AG10803 (cell line): Measurements from ENCODE around the gene CD1E.

ENCODE experiments used
- DNase-seq: peaks from one replicate; pipeline ENCODE4 v3.0.0; 2010; ENCODE audit warnings: low read depth
- H3K4me3 ChIP-seq: 2 replicates; pipeline ENCODE4 v1.5.1; 2011; ENCODE audit warnings: mild to moderate bottlenecking, low read length, control low read depth
- CTCF ChIP-seq: conservative IDR thresholded peaks from 2 replicates; pipeline ENCODE4 v1.5.1; 2011; ENCODE audit warnings: mild to moderate bottlenecking, low read length, control low read depth, inconsistent platforms

The CD1E gene

GRCh38 chr1:158391099-158391498 lies 37.4 kb downstream of the CD1E start:
- TF ChIP-seq CTCF = no peak
- H3K4me3 ChIP-seq = no peak overlapping the region
- DNase-seq = no peak

- no peak for DNase-seq
- no peak for TF ChIP-seq CTCF
- no peak overlapping the region for H3K4me3 ChIP-seq
Observed at GRCh38 chr1:158393476-158393875, 39.8 kb downstream of the CD1E start.

- DNase-seq = no peak
- TF ChIP-seq CTCF = no peak
- H3K4me3 ChIP-seq = no peak overlapping the region
Observed at GRCh38 chr1:158396646-158397045, 43.0 kb downstream of the CD1E start.

GRCh38 chr1:158398818-158399514 lies 45.3 kb downstream of the CD1E start, which contains the start of gene OR10T2:
Gene OR10T2 (minus strand): TSS chr1:158399466. CDS start chr1:158399466, 0 bp downstream.
- DNase-seq = no peak
- no peak within 1 kb of the TSS for H3K4me3 ChIP-seq
- TF ChIP-seq CTCF = no peak

- DNase-seq = no peak
- TF ChIP-seq CTCF = no peak
- H3K4me3 ChIP-seq = no peak overlapping the region
Observed at GRCh38 chr1:158400871-158401270, 47.2 kb downstream of the CD1E start.

GRCh38 chr1:158407092-158407491 lies 53.4 kb downstream of the CD1E start:
- DNase-seq = no peak
- no peak overlapping the region for H3K4me3 ChIP-seq
- TF ChIP-seq CTCF = no peak
